HEK293T (cell line): Measurements from ENCODE around the gene TCF15.

Source experiments
- CTCF ChIA-PET: fragments of 350-600 bp; formaldehyde crosslinking; extraction: SDS; loops from one replicate; lab custom pipeline; 2021; ENCODE audit warnings: antibody characterized with exemption, inconsistent platforms; lab: Yijun Ruan, JAX
- POLR2A ChIA-PET: fragments of 350-600 bp; formaldehyde crosslinking; extraction: SDS; loops from one replicate; lab custom pipeline; 2020; ENCODE audit warnings: antibody characterized with exemption, inconsistent platforms; lab: Yijun Ruan, JAX
- DNase-seq: peaks from one replicate; pipeline ENCODE4 v3.0.0; 2012; ENCODE audit warnings: mixed read lengths; ENCODE audit errors: extremely low spot score
- ARNT ChIP-seq: fragments of 450-650 bp; IDR thresholded peaks from 2 replicates; pipeline ENCODE4 v1.6.1; 2017; ENCODE audit warnings: mild to moderate bottlenecking
- BHLHE40 ChIP-seq: fragments of 450-650 bp; IDR thresholded peaks from 2 replicates; pipeline ENCODE4 v1.6.1; 2016; ENCODE audit warnings: mild to moderate bottlenecking, moderate library complexity, borderline replicate concordance
- CTBP1 ChIP-seq: fragments of 450-650 bp; IDR thresholded peaks from 2 replicates; pipeline ENCODE4 v1.6.1; 2016; ENCODE audit warnings: borderline replicate concordance
- ELF4 ChIP-seq: fragments of 450-650 bp; IDR thresholded peaks from 2 replicates; pipeline ENCODE4 v1.6.1; 2017; ENCODE audit warnings: antibody characterized with exemption
- FOXA1 ChIP-seq: fragments of 450-650 bp; IDR thresholded peaks from 2 replicates; pipeline ENCODE4 v1.6.1; 2016; ENCODE audit warnings: mild to moderate bottlenecking
- FOXK2 ChIP-seq: fragments of 450-650 bp; IDR thresholded peaks from 2 replicates; pipeline ENCODE4 v1.6.1; 2016; ENCODE audit warnings: mild to moderate bottlenecking
- FOXM1 ChIP-seq: fragments of 450-650 bp; IDR thresholded peaks from 2 replicates; pipeline ENCODE4 v1.6.1; 2017; ENCODE audit warnings: mild to moderate bottlenecking, borderline replicate concordance
- HDGF ChIP-seq: fragments of 450-650 bp; IDR thresholded peaks from 2 replicates; pipeline ENCODE4 v1.6.1; 2017; ENCODE audit warnings: antibody characterized with exemption, borderline replicate concordance
- L3MBTL2 ChIP-seq: fragments of 450-650 bp; conservative IDR thresholded peaks from 2 replicates; pipeline ENCODE4 v1.6.1; 2016; ENCODE audit warnings: mild to moderate bottlenecking
- LEF1 ChIP-seq: fragments of 450-650 bp; IDR thresholded peaks from 2 replicates; pipeline ENCODE4 v1.6.1; 2017; ENCODE audit warnings: mild to moderate bottlenecking, borderline replicate concordance
- NFRKB ChIP-seq: fragments of 450-650 bp; IDR thresholded peaks from 2 replicates; pipeline ENCODE4 v1.6.1; 2016; ENCODE audit warnings: mild to moderate bottlenecking, moderate library complexity
- SP1 ChIP-seq: fragments of 450-650 bp; IDR thresholded peaks from 2 replicates; pipeline ENCODE4 v1.6.1; 2017
- SUZ12 ChIP-seq: fragments of 450-650 bp; IDR thresholded peaks from 2 replicates; pipeline ENCODE4 v1.6.1; 2016; ENCODE audit warnings: mild to moderate bottlenecking
- TARDBP ChIP-seq: fragments of 450-650 bp; IDR thresholded peaks from 2 replicates; pipeline ENCODE4 v1.6.1; 2016
- ZNF384 ChIP-seq: fragments of 450-650 bp; IDR thresholded peaks from 2 replicates; pipeline ENCODE4 v1.6.1; 2016
- TF ChIP-seq, protein P1 (sequence below): fragments of 450-650 bp; IDR thresholded peaks from 2 replicates; pipeline ENCODE4 v1.6.1; 2016

The TCF15 gene

DNA sequence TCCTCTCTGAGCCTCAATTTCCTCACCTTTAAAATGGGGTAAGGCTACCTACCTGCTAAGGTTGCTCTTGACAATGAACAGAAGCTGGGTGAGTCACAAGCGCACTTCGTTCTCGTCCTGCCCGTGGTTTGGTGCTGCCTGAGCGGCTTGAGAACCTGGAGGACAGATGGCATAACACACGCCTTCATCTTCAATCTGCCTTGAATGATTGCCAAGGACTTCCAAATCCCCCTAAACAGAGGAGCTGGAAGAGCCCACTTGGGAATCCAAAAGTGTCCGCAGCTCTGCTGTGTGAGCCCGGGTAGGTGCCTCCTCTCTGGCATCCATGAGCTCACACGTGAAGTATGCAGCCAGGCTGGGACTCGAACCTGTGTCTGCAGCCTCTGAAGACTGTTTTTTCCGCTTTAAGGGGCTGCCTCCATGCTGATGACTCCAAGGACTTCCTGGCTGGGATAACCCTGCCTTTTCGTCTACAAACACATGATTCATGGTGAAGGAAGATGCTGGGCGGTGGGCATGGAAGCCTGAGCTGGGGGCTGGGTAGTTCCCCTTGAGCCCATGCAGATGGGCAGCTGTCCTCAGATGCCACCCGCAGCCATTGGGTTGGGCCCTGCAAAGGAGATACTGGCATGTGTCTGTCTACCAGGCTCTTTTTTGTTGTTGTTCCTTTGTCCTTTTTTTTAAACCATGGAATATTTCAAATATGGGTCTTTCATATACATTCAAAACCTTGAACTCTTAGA is 41.3 kb downstream of the TCF15 start:
- TF ChIP-seq LEF1 (no peak), TARDBP (no peak), SP1 (no peak), ZNF384 (no peak), HDGF (no peak), BHLHE40 (no peak), FOXK2 (no peak), CTBP1 (no peak), L3MBTL2 (no peak), ARNT (no peak), FOXA1 (no peak), NFRKB (no peak), FOXM1 (no peak), SUZ12 (no peak)
- TF ChIP-seq, protein P1, sequence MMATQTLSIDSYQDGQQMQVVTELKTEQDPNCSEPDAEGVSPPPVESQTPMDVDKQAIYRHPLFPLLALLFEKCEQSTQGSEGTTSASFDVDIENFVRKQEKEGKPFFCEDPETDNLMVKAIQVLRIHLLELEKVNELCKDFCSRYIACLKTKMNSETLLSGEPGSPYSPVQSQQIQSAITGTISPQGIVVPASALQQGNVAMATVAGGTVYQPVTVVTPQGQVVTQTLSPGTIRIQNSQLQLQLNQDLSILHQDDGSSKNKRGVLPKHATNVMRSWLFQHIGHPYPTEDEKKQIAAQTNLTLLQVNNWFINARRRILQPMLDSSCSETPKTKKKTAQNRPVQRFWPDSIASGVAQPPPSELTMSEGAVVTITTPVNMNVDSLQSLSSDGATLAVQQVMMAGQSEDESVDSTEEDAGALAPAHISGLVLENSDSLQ = no peak
- CTCF ChIA-PET = interaction anchor here (1.0 kb wide), 1 partner anchor 77 kb away, joined by 4 read pairs; no protein-coding TSS in a partner anchor

DNA sequence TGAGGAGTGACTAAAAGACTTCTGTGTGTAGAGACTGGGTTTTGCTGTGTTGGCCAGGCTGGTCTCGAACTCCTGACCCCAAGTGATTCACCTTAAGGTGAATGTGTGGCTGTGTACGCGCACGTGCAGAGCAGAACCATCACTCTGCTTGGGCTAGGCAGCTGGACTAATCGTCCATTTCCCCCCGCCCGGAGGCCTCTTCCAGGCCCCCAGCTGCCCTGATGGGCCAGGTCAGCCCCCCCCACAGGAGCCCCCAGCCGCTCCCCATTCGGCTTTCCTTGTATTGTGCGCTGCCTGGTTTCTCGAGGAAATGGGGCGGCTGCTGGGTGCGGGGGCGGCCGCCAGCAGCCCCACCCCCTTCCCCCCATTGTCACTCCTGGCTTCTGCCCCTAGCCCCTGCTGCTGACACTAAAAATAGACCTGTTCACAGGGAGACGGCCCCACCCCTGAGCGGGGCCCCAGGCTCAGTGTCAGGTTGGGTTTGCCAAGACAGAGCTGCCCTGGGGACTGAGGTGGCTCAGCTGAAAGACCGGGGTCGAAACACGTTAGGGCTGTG is 41.9 kb downstream of the TCF15 start:
- DNase-seq = no peak
- POLR2A ChIA-PET = no interaction called here
- TF ChIP-seq SP1 (no peak), FOXM1 (no peak), BHLHE40 (no peak), ELF4 (no peak), NFRKB (no peak), LEF1 (no peak), FOXK2 (no peak), ZNF384 (no peak), FOXA1 (no peak)
- TF ChIP-seq, protein P1 = no peak
- CTCF ChIA-PET = interaction anchor here (1.0 kb wide), 1 partner anchor 78 kb away, joined by 4 read pairs; no protein-coding TSS in a partner anchor

More for the DNA sequence above, 41.3 kb downstream of the TCF15 start:
- POLR2A ChIA-PET = no interaction called here
- DNase-seq = no peak

GRCh38 chr20:564192-564591 is 45.9 kb downstream of the TCF15 start:
- CTCF ChIA-PET = interaction anchor here (0.6 to 2.7 kb wide), 4 partner anchors 11 to 106 kb away, joined by 3 to 21 read pairs (median 4); no protein-coding TSS in a partner anchor
- DNase-seq = no peak
- TF ChIP-seq BHLHE40 (no peak), FOXM1 (no peak), SUZ12 (no peak), ELF4 (no peak), HDGF (no peak), L3MBTL2 (no peak), TARDBP (no peak), FOXA1 (no peak), ZNF384 (no peak)
- TF ChIP-seq, protein P1 = no peak
- POLR2A ChIA-PET = no interaction called here

DNA sequence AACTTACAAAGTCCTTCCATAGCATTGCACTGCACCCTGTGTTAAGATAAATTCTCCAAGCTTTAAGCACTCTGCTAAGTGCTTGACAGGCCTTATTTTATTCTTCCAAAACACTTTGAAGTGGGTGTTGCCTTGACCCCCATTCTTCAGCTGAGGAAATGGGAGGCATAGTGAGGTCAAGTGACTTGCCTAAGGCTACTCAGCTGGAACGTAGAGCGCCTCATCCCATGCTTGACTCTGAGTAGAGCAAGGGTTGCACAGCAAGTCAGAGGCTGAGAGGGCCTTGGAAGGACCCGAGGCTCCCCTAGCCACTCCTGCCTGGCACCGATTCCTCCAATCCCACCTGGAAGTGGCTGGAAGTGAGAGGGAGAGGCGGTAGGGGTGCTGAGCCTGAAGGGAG is 46.9 kb downstream of the TCF15 start:
- ChIA-PET POLR2A (no interaction called here), CTCF (interaction anchor here (1.0 to 2.7 kb wide), 5 partner anchors 12 to 176 kb away, joined by 3 to 21 read pairs (median 4); no protein-coding TSS in a partner anchor)
- TF ChIP-seq TARDBP (no peak), L3MBTL2 (no peak), FOXM1 (no peak), CTBP1 (no peak), BHLHE40 (no peak), NFRKB (no peak), ELF4 (no peak), FOXA1 (no peak), ZNF384 (no peak), LEF1 (no peak), ARNT (no peak), FOXK2 (no peak), HDGF (no peak), SUZ12 (no peak), SP1 (no peak)
- TF ChIP-seq, protein P1 = no peak
- DNase-seq = no peak

DNA sequence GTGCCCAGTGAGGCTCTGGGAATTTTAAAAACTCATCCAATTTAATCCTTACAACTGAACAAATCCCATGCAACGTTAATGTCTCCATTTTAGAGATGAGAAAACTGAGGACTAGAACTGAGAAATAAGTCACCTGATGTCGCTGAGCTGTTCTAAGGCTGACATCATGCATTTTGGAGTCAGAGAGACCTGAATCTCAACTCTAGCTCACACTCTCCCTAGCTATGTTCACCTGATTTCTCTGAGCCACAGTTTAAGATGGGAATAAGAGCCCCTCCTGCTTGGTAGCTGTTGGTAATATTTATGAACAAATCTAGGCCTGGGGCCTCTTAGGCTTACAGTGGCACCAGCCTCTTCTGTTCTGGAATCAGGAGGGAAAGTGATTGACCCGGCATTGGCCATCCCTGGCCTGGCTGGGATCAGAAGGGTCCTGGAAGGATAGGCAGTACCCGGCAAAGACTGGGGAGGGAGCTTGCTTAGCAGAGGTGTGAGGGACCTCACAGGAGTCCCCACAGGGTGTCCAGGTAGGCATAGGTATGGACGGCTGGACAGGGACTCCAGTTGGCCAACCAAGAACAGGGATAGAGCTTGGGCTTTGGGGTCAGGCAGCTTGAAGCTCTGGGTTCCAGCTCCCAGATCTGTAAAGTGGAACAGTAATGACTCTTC is 47.7 kb downstream of the TCF15 start:
- ChIA-PET CTCF (interaction anchor here (1.0 to 2.7 kb wide), 5 partner anchors 9 to 177 kb away, joined by 3 to 21 read pairs (median 3); no protein-coding TSS in a partner anchor), POLR2A (no interaction called here)
- no peak for TF ChIP-seq SP1
- no peak for TF ChIP-seq CTBP1
- TF ChIP-seq SUZ12 = no peak
- no peak for TF ChIP-seq ZNF384
- TF ChIP-seq, protein P1 = no peak
- TF ChIP-seq BHLHE40 = no peak
- TF ChIP-seq LEF1 = no peak
- TF ChIP-seq FOXM1 = no peak
- no peak for TF ChIP-seq NFRKB
- TF ChIP-seq FOXA1 = no peak
- no peak for TF ChIP-seq L3MBTL2
- TF ChIP-seq FOXK2 = no peak
- no peak for TF ChIP-seq ARNT
- no peak for TF ChIP-seq HDGF
- TF ChIP-seq ELF4 = no peak
- DNase-seq = no peak
